H1 (cell line): Measurements from ENCODE around the gene CAP1.

Source experiments
- ASH2L ChIP-seq: fragments of 200-600, 300-600 bp; sonication (generic); IDR thresholded peaks from one replicate; pipeline ENCODE4 v1.7.1; 2017; ENCODE audit warnings: low read length
- BACH1 ChIP-seq: IDR thresholded peaks from 2 replicates; pipeline ENCODE4 v1.6.1; 2012; ENCODE audit warnings: low read length, improper control_type of control experiment
- FOSL1 ChIP-seq: IDR thresholded peaks from 2 replicates; pipeline ENCODE4 v1.6.1; 2011; ENCODE audit warnings: mild to moderate bottlenecking, low read depth, low read length, moderate library complexity; ENCODE audit not compliant: insufficient read depth
- RFX5 ChIP-seq: IDR thresholded peaks from 2 replicates; pipeline ENCODE4 v1.6.1; 2011; ENCODE audit warnings: low read depth, low read length, improper control_type of control experiment, borderline replicate concordance
- SP1 ChIP-seq: IDR thresholded peaks from 2 replicates; pipeline ENCODE4 v1.6.1; 2011; ENCODE audit warnings: low read depth, low read length
- TCF12 ChIP-seq: IDR thresholded peaks from 2 replicates; pipeline ENCODE4 v1.6.1; 2011; ENCODE audit warnings: low read depth, mild to moderate bottlenecking, low read length
- ZNF274 ChIP-seq: IDR thresholded peaks from 2 replicates; pipeline ENCODE4 v1.7.0; 2012; ENCODE audit warnings: low read length, borderline replicate concordance; ENCODE audit errors: extremely low read depth
- TF ChIP-seq, protein P1 (sequence below), 3 experiments: IDR thresholded peaks; 1 replicate in 2 of 3; 2 replicates in 1 of 3; pipeline versions ENCODE4 v1.5.1 to v1.6.1; 2011; ENCODE audit warnings: low read length in 3 of 3, mild to moderate bottlenecking in 3 of 3, inconsistent platforms in 2 of 3, low read depth in 1 of 3, moderate library complexity in 1 of 3; ENCODE audit not compliant: insufficient read depth in 1 of 3; ENCODE audit errors: control extremely low read depth in 1 of 3
- TF ChIP-seq, protein P2 (sequence below): IDR thresholded peaks from 2 replicates; pipeline ENCODE4 v1.6.1; 2012; ENCODE audit warnings: inconsistent platforms

DNA sequence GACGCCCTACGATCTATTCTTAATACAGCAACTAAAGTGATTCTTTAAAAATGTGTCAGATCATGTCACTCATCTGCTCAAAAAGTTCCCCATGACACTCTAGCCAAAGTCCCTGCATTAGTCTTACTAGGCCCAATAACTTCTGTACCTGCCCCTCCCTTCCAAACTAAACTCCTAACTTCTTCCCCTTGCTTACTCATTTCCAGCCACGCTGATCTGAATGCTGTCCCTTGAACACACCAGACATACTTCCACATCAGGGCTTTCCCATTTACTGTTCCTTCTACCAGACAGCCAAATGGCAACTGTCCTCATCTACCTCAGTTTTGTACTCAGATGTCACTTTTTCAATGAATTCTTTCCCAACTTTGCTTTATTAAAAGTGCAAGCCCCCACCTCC lies 55.3 kb downstream of the CAP1 start:
- TF ChIP-seq RFX5: no peak
- TF ChIP-seq, protein P1, sequence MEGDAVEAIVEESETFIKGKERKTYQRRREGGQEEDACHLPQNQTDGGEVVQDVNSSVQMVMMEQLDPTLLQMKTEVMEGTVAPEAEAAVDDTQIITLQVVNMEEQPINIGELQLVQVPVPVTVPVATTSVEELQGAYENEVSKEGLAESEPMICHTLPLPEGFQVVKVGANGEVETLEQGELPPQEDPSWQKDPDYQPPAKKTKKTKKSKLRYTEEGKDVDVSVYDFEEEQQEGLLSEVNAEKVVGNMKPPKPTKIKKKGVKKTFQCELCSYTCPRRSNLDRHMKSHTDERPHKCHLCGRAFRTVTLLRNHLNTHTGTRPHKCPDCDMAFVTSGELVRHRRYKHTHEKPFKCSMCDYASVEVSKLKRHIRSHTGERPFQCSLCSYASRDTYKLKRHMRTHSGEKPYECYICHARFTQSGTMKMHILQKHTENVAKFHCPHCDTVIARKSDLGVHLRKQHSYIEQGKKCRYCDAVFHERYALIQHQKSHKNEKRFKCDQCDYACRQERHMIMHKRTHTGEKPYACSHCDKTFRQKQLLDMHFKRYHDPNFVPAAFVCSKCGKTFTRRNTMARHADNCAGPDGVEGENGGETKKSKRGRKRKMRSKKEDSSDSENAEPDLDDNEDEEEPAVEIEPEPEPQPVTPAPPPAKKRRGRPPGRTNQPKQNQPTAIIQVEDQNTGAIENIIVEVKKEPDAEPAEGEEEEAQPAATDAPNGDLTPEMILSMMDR (IDR thresholded peaks at IDR 0.05; ENCODE audit: control extremely low read depth in 1 of 3, insufficient read depth in 1 of 3, low read depth in 1 of 3, low read length in 3 of 3): no peak
- no peak for TF ChIP-seq TCF12
- no peak for TF ChIP-seq SP1
- TF ChIP-seq FOSL1: no peak
- no peak for TF ChIP-seq ZNF274
- TF ChIP-seq, protein P2, sequence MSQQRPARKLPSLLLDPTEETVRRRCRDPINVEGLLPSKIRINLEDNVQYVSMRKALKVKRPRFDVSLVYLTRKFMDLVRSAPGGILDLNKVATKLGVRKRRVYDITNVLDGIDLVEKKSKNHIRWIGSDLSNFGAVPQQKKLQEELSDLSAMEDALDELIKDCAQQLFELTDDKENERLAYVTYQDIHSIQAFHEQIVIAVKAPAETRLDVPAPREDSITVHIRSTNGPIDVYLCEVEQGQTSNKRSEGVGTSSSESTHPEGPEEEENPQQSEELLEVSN: no peak
- no peak for TF ChIP-seq BACH1
- no peak for TF ChIP-seq ASH2L
